ENCODE results near the gene FBXO24. TPM values are rescaled to one million over a fixed set of nuclear protein-coding genes. Genes with fewer than 3 reads are reported as not detected.

The FBXO24 gene
- total and polyA plus RNA-seq, 9 of the 15 experiments (the other 6 are each of a cell fraction or from before 2014, with no cell fraction given) = 0.17 to 0.95 (median 0.50) TPM

DNA sequence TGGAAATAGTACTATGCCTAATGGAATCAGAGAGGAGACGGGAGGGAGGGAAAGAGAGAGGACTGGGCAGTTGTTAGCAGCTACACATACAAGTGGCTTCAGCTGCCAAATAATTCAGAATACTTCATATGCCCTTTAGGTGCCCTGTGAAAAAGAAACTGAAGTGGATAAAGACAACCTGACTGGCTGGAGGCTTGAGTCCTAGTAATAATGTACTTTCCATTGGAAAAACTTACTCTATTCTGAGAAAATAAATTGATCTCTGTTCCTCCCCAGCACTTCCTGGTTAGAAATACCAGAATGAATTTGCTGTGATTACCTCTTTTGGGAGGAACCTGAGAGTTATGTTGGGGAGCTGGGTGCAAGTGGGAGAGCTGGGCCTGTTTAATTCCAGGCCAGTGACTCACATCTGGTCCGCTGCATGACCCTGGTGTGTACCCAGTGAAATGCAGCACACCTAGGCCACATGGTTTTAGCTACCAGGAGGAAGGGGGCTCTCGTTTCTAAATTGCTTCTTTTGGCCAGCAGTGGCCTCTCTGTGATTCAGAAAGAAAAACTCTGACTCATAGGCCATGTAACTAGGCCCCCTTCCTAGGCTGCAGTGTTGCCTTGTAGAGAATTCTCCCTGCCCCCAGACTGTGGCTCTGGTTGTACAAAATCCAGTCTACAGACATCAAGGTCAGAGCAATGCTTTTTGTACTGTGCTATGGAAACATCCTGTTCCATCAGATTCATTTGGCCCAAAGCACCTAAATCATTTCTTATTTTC is 40.6 kb upstream of the FBXO24 start (continued):
- TF ChIP-seq, protein P1, sequence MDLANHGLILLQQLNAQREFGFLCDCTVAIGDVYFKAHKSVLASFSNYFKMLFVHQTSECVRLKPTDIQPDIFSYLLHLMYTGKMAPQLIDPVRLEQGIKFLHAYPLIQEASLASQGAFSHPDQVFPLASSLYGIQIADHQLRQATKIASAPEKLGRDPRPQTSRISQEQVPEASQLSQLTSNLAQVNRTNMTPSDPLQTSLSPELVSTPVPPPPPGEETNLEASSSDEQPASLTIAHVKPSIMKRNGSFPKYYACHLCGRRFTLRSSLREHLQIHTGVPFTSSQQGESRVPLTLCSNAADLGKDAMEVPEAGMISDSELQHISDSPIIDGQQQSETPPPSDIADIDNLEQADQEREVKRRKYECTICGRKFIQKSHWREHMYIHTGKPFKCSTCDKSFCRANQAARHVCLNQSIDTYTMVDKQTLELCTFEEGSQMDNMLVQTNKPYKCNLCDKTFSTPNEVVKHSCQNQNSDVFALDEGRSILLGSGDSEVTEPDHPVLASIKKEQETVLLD (IDR thresholded peaks at IDR 0.05) = no peak
- TF ChIP-seq ZKSCAN1 (IDR thresholded peaks at IDR 0.05; ENCODE audit: low read depth, low read length) (no peak), SIX5 (IDR thresholded peaks at IDR 0.05; ENCODE audit: borderline replicate concordance in 1 of 2, insufficient read depth in 1 of 2, low read depth in 1 of 2, low read length in 2 of 2) (no peak), PHF21A (IDR thresholded peaks at IDR 0.05; ENCODE audit: borderline replicate concordance, low read depth) (peak; percentile 86; the same call in 1 of the 2 replicates), ZBTB7A (IDR thresholded peaks at IDR 0.05; ENCODE audit: borderline replicate concordance, control insufficient read depth, low read depth, low read length) (peak; percentile 77), MNT (conservative IDR thresholded peaks at IDR 0.05) (peak in 1 of 2 experiments; percentile 45; a peak in 1 of 4 replicates), CBX1 (IDR thresholded peaks at IDR 0.05; ENCODE audit: low read depth) (no peak), NR2C2 (CRISPR knock-in tag; IDR thresholded peaks at IDR 0.05) (no peak), NR2C2 (tag; IDR thresholded peaks at IDR 0.05) (0 out of 2 replicates have a peak, but pooled peaks have one; percentile 24), RAD51 (IDR thresholded peaks at IDR 0.05; ENCODE audit: borderline replicate concordance, low read depth) (peak; percentile 28; the same call in 1 of the 2 replicates), SIRT6 (IDR thresholded peaks at IDR 0.05; ENCODE audit: low read depth, low read length) (no peak), SIN3A (IDR thresholded peaks at IDR 0.05; ENCODE audit: borderline replicate concordance in 2 of 2, control insufficient read depth in 1 of 2, low read depth in 2 of 2, low read length in 2 of 2) (peak in 1 of 2 experiments; percentile 31; a peak in 1 of 4 replicates), KLF13 (tag; IDR thresholded peaks at IDR 0.05; ENCODE audit: borderline replicate concordance, low read depth) (no peak), KDM1A (IDR thresholded peaks at IDR 0.05) (peak in 1 of 2 experiments; percentile 33; a peak in 1 of 4 replicates), SPI1 (IDR thresholded peaks at IDR 0.05; ENCODE audit: borderline replicate concordance, low read depth, low read length) (no peak), L3MBTL2 (IDR thresholded peaks at IDR 0.05) (peak; percentile 27; the same call in 1 of the 2 replicates)
